ENCODE data around the gene PHF11.

Gene PHF11

DNA sequence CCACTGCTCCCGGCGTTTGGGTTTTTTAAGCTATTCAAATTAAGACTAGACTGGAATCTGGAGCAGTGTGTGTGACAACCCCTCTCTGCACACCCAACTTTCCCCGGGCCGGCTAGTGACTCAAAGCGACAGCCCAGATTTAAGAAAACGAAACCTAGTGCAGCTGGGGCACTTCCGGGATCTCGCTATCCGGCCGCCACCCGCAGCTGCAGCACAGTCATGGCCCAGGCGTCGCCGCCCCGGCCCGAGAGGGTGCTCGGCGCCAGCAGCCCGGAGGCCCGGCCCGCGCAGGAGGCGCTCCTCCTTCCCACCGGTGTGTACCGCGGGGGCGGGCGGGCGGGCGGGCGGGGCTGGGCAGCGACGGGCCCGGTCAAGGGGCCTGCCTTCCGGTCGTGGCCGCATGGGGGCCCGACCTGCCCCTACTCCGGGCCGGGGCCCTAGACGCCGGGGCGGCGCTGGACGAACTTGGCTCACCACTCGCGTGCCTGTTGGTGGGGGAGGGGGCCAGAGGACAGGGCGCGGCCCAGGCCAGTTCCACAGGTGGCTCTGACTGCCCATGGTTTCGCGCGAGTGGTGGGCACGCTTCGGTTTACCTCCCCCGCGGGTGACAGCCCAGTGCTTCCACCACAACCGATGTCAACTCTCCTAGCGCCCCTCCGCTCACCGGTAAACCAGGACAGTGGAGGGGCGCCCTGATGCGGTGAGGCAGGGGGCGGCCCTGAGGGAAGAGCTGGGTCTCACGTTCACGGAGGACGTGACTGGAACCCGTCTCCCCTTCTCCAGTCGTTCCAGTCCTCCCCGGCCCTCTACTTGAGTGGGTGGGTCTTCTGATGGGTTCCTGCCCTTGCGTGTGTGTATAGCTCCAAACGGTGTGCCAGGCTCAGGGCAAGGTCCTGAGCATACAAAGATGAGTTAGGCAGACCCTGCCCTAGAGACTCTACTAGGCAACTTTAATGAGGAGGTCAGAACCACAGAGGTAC is at the start of gene PHF11:
PHF11 (plus strand) TSS at position 171 of the 980 bp plus-strand sequence; CDS start at position 220, 49 bp downstream.
- in situ Hi-C loops (cut with HindIII; ENCODE audit: low pct_unique_long_range_greater_than_20kb, low sequenced_read_pairs), result no loop called here
- TF ChIP-seq JUND (IDR thresholded peaks at IDR 0.05; ENCODE audit: low read depth), result no peak
- DNase-seq (ENCODE audit: low read depth in 1 of 2, low spot score in 1 of 2), result peak; percentile 46 to 78

GRCh38 chr13:49446473-49446872 is 49.3 kb upstream of the PHF11 start:
- TF ChIP-seq JUND (IDR thresholded peaks at IDR 0.05; ENCODE audit: low read depth), result no peak
- in situ Hi-C loops (cut with HindIII; ENCODE audit: low pct_unique_long_range_greater_than_20kb, low sequenced_read_pairs), result no loop called here
- DNase-seq (ENCODE audit: low read depth in 1 of 2, low spot score in 1 of 2), result no peak

- TF ChIP-seq JUND (IDR thresholded peaks at IDR 0.05; ENCODE audit: low read depth), result no peak
- DNase-seq (ENCODE audit: low read depth in 1 of 2, low spot score in 1 of 2), result no peak
- in situ Hi-C loops (cut with HindIII; ENCODE audit: low pct_unique_long_range_greater_than_20kb, low sequenced_read_pairs), result no loop called here
These were observed 47.0 kb upstream of the PHF11 start for GRCh38 chr13:49448753-49449152.

DNA sequence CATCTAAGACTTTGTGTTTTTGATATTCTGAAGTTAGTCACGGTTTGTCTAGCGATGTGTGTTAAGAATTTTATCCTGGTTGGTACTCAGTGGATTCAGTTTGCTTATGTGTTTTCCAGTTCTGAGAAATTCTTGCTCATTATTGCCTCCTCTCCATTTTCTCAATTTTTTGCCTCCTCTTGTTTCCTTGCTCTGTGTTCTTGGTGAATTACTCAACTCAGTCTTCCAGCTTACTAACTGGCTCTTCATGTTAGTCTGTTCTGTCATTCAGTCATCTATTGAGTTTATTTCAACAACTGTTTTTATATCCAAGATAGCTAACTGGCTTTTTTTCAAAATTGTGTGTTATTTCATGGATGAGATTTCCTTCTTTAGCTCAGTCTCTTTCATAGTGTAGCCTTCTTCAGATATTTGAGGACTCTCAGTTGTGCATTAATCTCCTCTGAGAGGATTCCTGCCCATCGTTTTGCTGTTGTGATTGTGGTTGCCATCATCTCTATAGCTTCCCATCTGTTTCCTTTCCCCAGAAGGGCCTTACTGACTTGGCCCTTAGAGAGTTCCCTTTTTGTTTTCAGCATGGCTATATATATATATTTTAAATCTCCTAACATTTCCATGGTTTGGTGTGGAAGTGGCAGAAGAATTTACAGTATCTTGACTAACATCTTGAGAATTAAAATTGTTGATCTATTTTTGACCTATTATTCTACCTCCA is 45.5 kb upstream of the PHF11 start:
- in situ Hi-C loops (cut with HindIII; ENCODE audit: low pct_unique_long_range_greater_than_20kb, low sequenced_read_pairs), result no loop called here
- DNase-seq (ENCODE audit: low read depth in 1 of 2, low spot score in 1 of 2), result no peak
- TF ChIP-seq JUND (IDR thresholded peaks at IDR 0.05; ENCODE audit: low read depth), result no peak

GRCh38 chr13:49452725-49453457 is 42.9 kb upstream of the PHF11 start:
- TF ChIP-seq JUND (IDR thresholded peaks at IDR 0.05; ENCODE audit: low read depth), result no peak
- in situ Hi-C loops (cut with HindIII; ENCODE audit: low pct_unique_long_range_greater_than_20kb, low sequenced_read_pairs), result no loop called here
- DNase-seq (ENCODE audit: low read depth in 1 of 2, low spot score in 1 of 2), result no peak

- no peak for TF ChIP-seq JUND (IDR thresholded peaks at IDR 0.05; ENCODE audit: low read depth)
These were observed 42.3 kb upstream of the PHF11 start for GRCh38 chr13:49453465-49453864.

DNA sequence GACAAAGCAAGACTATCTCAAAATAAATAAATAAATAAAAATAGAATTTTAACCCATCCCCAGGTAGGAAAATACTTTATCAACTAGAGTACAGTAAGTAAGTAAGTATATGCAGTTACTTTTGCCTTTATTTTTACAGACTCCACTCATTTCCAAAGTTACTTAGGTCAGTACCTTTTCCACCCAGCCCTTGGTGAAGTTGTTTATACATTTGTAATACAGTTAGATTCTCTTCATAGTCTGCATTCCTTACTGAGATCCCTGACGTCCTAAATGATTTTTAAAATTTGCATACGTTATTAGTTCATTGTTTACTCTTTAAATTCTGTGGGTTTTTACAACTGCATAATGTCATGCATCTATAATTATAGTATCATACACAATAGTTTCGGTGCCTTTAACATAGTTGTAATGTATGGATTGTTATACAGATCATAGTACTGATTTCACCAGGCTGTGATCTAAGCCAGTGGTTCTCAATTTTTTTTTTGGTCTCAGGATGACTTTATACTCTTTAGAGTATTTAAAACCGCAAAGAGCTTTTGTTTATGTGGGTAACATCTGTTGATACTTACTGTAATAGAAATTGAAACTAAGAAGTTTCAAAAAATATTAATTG is 41.3 kb upstream of the PHF11 start:
- no peak for DNase-seq (ENCODE audit: low read depth in 1 of 2, low spot score in 1 of 2)
- TF ChIP-seq JUND (IDR thresholded peaks at IDR 0.05; ENCODE audit: low read depth), result no peak
- in situ Hi-C loops (cut with HindIII; ENCODE audit: low pct_unique_long_range_greater_than_20kb, low sequenced_read_pairs), result no loop called here

More at GRCh38 chr13:49453465-49453864, 42.3 kb upstream of the PHF11 start:
- DNase-seq (ENCODE audit: low read depth in 1 of 2, low spot score in 1 of 2), result no peak
- in situ Hi-C loops (cut with HindIII; ENCODE audit: low pct_unique_long_range_greater_than_20kb, low sequenced_read_pairs), result no loop called here

GRCh38 chr13:49455007-49455398 is 40.8 kb upstream of the PHF11 start:
- no peak for TF ChIP-seq JUND (IDR thresholded peaks at IDR 0.05; ENCODE audit: low read depth)
- in situ Hi-C loops (cut with HindIII; ENCODE audit: low pct_unique_long_range_greater_than_20kb, low sequenced_read_pairs), result no loop called here
- DNase-seq (ENCODE audit: low read depth in 1 of 2, low spot score in 1 of 2), result no peak

GRCh38 chr13:49456156-49456555 is 39.6 kb upstream of the PHF11 start:
- DNase-seq (ENCODE audit: low read depth in 1 of 2, low spot score in 1 of 2), result no peak
- no peak for TF ChIP-seq JUND (IDR thresholded peaks at IDR 0.05; ENCODE audit: low read depth)
- in situ Hi-C loops (cut with HindIII; ENCODE audit: low pct_unique_long_range_greater_than_20kb, low sequenced_read_pairs), result no loop called here

GRCh38 chr13:49457221-49457620 is 38.5 kb upstream of the PHF11 start:
- no peak for TF ChIP-seq JUND (IDR thresholded peaks at IDR 0.05; ENCODE audit: low read depth)
- no peak for DNase-seq (ENCODE audit: low read depth in 1 of 2, low spot score in 1 of 2)
- in situ Hi-C loops (cut with HindIII; ENCODE audit: low pct_unique_long_range_greater_than_20kb, low sequenced_read_pairs), result no loop called here

DNA sequence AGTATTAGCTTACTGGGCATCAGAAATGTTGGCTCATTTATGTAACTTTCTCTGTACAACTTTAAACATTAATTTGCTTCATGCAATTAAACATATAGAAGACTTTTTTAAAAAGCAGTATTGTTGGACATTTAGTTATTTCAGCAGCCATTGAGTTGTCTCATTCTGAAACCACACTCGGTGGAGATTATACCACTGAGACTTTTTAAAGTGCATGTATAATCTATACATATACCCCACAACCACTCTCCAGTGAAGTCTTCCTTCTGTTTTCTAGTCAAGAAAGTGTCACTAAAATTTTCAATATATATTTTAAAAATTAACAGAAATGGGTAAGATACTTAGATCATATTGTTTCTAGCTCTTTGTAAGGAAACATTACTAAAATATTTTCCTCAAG is 36.2 kb upstream of the PHF11 start:
- no peak for TF ChIP-seq JUND (IDR thresholded peaks at IDR 0.05; ENCODE audit: low read depth)
- in situ Hi-C loops (cut with HindIII; ENCODE audit: low pct_unique_long_range_greater_than_20kb, low sequenced_read_pairs), result no loop called here
- DNase-seq (ENCODE audit: low read depth in 1 of 2, low spot score in 1 of 2), result no peak

- in situ Hi-C loops (cut with HindIII; ENCODE audit: low pct_unique_long_range_greater_than_20kb, low sequenced_read_pairs), result no loop called here
- no peak for DNase-seq (ENCODE audit: low read depth in 1 of 2, low spot score in 1 of 2)
- TF ChIP-seq JUND (IDR thresholded peaks at IDR 0.05; ENCODE audit: low read depth), result no peak
These were observed 31.7 kb upstream of the PHF11 start for GRCh38 chr13:49464085-49464484.

Data from T47D (cell line).